ENCODE data around the gene TBCD.

TBCD gene

DNA sequence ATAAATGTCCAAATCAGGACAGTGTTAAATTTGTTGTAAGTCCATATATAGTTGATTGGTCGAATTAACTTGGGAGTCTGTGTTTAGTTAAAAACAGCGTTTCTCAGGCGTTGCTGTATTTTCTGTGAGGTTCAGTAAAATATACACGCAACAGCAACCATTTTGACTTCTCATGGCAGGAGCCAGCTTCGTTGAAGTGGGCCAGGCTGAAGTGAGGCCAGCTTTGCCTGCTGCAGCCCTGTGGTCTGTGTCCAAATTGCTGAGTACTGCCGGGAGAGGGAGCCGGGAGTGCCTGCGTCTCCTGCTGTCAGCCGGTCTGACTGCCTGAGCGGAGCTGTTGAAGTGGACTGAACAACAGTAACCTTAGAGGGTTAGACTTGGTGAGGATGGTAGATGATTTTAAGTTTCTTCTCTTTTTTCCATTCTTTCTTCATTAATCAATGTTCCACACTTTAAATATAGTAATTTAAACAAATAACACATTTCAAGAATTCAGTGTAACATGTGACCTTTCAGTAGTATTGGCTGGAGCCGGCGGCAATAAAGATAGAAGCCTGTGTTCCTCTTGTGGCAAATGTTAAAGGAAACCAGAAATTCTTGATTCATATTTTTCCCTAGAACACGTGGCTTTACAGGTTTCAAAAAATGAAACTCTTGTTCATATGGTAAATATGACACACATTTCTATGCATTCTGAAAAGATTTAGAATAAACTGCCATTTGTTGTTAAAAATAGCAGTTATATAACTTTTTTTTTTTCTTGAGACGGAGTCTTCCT, 124.9 kb downstream of the TBCD start:
- peaks cover 35% of the 10 kb centered on the region for H3K4me1 Mint-ChIP-seq (ENCODE audit: low read depth)
- H3K27me3 Mint-ChIP-seq (ENCODE audit: low read depth) = no peaks in the 10 kb centered on the region
- no peak overlapping the region for H3K4me3 Mint-ChIP-seq
- peaks cover 28% of the 10 kb centered on the region for H3K36me3 Mint-ChIP-seq (ENCODE audit: low read depth)
- no peaks in the 10 kb centered on the region for H3K9me3 Mint-ChIP-seq
- DNase-seq (ENCODE audit: low spot score) = no peak
- H3K27ac Mint-ChIP-seq = no peak overlapping the region

DNA sequence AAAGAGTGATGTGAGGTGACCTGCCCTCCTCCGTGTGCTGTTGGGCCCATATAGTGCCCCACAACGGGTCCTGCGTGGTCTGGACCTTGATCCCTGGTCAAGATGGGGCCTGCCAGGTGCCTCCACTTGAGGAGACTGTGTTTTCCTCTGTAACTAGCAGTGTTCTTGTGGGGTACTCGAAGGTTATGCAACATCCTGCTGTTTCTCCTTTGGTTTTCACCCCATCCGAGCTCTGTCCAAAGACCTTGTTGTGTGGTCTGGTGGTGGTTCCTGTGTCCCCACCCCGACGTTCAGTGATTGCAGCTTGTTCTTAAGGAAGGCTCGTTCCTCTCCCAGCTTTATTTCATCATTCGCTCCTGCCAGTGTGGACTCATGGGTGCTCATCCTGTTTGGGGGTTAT, 126.7 kb downstream of the TBCD start:
- Mint-ChIP-seq H3K27ac (no peak overlapping the region), H3K9me3 (no peaks in the 10 kb centered on the region), H3K36me3 (ENCODE audit: low read depth) (peaks cover 21% of the 10 kb centered on the region), H3K4me3 (no peak overlapping the region), H3K27me3 (ENCODE audit: low read depth) (no peaks in the 10 kb centered on the region), H3K4me1 (ENCODE audit: low read depth) (peaks cover 43% of the 10 kb centered on the region)
- DNase-seq (ENCODE audit: low spot score) = no peak

DNA sequence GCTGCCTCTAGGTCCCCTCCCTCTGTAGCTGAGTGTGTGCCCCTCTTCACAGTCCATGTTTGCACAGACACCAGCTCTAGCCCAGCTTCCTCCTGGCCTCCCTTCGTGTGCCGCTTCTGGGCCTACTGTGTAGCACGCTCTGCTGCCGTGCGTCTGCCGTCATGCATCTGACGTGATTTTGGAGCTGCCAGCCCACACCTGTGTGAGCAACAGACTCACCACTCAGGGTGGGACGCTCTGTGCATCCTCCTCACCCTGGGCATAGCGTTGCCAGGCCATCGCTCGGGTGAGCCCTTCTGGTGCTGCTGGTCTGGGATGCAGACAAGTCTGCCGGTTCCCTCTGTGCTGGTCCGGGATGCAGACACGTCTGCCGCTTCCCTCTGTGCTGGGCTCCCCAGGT, 127.4 kb downstream of the TBCD start:
- Mint-ChIP-seq H3K9me3 (no peaks in the 10 kb centered on the region), H3K27ac (no peak overlapping the region), H3K4me3 (no peak overlapping the region), H3K36me3 (ENCODE audit: low read depth) (peaks cover 21% of the 10 kb centered on the region), H3K27me3 (ENCODE audit: low read depth) (no peaks in the 10 kb centered on the region), H3K4me1 (ENCODE audit: low read depth) (peaks cover 50% of the 10 kb centered on the region)
- DNase-seq (ENCODE audit: low spot score) = no peak

DNA sequence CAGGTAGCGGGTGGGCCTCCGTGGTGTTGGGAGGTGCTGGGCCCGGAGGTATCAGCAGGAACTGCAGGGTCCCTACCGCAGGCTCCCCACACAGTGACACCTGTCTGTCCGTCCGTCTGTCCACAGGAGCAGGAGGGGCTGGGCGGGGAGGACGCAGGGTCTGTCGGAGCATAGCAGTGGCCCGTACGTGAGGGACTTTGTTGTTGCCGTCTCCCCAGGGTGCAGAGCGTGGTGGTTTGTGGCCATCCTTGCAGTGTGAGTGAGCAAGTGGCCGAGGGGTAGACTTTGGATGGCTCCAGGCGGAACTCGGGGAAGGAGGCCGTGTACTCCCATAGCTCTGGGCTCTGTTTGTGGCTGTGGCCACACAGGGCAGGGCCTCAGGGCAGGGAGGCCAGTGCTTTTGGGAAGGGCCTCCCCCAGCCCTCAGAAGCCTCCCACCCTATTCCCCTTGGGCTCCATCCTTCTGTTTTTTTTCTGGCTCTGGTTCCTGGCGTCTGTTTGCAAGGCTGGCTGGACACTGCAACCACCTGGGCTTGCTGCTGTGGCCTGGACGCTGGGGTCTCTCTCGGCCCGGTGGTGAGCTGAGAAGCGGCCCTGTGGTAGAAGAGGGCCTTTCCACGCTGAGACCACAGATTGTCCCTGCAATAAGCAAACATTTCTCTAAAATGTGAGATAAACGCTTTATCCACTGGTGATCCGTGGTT, 128.9 kb downstream of the TBCD start:
- Mint-ChIP-seq H3K9me3 (no peaks in the 10 kb centered on the region), H3K4me3 (no peak overlapping the region), H3K27ac (no peak overlapping the region)

DNA sequence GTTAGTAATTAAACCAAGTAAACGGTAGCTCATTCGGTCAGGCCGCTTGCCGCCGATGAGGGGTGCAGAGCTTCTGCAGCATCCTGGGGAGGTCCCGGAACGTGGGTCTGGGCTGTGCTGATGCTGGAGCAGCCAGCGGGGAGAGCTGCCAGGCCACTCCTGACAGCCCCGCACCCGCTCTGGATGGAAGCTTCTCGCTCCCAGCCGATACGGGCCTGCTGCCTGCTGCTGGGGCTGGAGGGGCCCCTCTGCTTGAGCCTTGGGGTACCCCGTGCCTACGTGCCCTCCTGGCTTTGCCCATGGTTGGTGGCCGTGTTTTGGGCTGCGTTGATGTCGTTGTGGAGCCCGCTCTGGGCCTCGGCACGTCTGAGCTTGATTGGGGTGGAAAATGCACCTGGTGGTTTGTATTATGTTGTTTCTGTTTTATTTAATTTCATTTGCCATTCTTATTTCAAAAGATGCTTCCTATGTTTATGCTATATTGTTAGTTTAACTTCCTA, 129.5 kb downstream of the TBCD start:
- Mint-ChIP-seq H3K36me3 (ENCODE audit: low read depth) (peaks cover 23% of the 10 kb centered on the region), H3K4me1 (ENCODE audit: low read depth) (peaks cover 60% of the 10 kb centered on the region), H3K4me3 (peak overlapping the region; percentile 80), H3K9me3 (no peaks in the 10 kb centered on the region), H3K27ac (peak overlapping the region; percentile 87), H3K27me3 (ENCODE audit: low read depth) (no peaks in the 10 kb centered on the region)
- no peak for DNase-seq (ENCODE audit: low spot score)

More for the DNA sequence above, 128.9 kb downstream of the TBCD start:
- Mint-ChIP-seq H3K36me3 (ENCODE audit: low read depth) (peaks cover 23% of the 10 kb centered on the region), H3K4me1 (ENCODE audit: low read depth) (peaks cover 58% of the 10 kb centered on the region), H3K27me3 (ENCODE audit: low read depth) (no peaks in the 10 kb centered on the region)
- no peak for DNase-seq (ENCODE audit: low spot score)

DNA sequence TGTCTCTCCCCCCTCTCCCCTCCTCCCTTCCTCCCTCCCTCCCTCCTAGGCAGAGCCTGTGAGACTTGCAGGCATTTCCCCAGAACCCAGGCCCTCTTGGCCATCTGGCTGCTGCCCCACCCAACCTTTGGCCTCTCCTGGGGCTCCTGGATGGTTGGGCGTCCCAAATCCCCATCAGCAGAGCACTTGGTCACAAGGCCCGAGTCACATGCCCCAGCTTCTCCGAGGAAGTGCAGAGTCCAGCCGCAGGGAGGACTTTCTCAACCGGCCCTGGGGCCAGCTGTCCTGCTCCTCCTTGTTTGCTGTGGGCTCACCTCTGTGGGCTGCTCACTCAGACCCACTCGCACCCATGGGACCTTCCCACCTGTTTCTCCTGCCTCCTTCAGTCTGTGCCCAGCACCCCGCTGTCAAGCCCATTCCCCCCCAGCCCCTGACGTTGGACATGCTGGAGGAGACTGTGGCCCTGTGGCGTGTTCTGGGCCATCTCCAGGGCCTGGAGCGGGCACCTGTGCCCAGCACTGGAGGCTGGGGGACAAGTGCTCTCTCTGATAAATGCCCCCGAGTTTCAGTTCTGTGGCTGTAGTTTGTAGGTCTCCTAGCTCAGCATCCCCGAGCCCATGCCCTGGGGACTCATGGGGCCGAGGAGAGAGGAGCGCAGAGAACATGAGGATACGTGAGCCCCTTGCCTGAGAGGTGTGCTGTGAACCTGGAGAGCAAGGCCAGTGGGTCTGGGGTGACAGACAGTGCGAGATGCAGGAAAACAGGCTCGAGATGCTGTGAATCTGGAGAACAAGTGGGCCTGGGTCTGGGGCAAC, 130.2 kb downstream of the TBCD start:
- Mint-ChIP-seq H3K4me1 (ENCODE audit: low read depth) (peaks cover 55% of the 10 kb centered on the region), H3K9me3 (no peaks in the 10 kb centered on the region), H3K27me3 (ENCODE audit: low read depth) (no peaks in the 10 kb centered on the region), H3K27ac (peak overlapping the region; percentile 87), H3K36me3 (ENCODE audit: low read depth) (peaks cover 27% of the 10 kb centered on the region), H3K4me3 (peak overlapping the region; percentile 80)
- DNase-seq (ENCODE audit: low spot score) = no peak

DNA sequence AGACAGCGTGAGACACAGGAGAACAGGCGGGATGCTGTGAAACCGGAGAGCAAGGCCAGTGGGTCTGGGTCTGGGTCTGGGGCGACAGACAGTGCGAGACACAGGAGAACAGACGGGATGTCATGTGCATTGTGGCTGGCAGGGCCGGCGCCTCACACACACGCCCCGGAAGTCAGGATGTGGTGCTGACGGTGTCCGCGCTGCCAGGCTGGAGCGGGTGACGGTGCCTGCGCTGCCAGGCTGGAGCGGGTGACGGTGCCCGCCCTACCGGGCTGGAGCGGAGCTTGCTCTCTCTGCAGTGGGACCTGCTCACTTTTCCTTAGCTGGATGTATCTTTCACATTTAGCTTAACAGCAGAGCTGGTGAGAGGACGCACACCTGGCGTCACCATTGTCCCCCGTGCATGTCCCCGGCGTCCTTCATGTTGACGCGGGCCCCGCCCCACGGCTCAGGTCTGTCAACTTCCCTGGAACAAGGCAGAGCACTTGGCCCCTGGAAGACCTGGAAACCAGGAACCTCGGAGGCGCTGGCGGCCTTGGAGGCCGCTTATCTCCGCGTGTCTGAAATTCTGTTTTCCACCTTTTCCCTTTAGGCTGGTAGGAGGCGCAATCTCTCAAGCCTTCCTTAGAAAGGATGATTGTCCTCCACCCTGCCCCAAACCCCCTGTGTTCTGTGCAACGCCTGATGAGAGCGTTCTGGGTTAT, 131.0 kb downstream of the TBCD start:
- DNase-seq (ENCODE audit: low spot score) = peak; percentile 68
- peak overlapping the region; percentile 80 for H3K4me3 Mint-ChIP-seq
- peak overlapping the region; percentile 87 for H3K27ac Mint-ChIP-seq
- peaks cover 34% of the 10 kb centered on the region for H3K36me3 Mint-ChIP-seq (ENCODE audit: low read depth)
- no peaks in the 10 kb centered on the region for H3K27me3 Mint-ChIP-seq (ENCODE audit: low read depth)
- no peaks in the 10 kb centered on the region for H3K9me3 Mint-ChIP-seq
- peaks cover 61% of the 10 kb centered on the region for H3K4me1 Mint-ChIP-seq (ENCODE audit: low read depth)

DNA sequence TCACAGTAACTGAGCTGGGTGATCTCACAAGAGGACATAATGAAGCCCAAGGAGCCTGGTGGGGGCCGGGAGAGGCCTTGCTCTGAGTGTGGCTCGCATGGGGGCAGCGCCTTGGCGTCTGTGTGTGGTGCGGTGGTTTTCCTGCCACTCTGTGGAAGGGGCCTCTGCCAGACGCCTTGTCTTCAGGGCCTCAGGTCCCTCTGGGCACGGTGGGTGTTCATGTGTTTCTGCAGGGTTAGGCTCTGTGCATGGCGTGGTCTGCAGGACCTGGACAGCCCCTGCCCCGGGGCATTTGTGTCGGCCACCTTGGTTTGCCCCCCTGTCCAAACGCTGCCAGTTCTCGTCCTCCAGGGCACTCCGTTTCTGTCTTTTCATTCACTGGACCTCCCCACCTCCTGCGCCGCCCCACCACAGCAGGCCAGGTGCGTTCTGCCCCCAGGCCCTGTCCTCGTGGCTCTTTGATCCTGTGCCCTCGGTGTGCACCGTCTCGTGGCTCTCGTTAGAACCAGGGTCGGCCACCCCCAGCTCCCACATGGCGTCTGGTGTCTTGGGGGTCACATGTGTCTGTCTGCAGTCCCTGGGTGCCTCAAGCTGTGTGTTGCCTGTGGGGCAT, 131.7 kb downstream of the TBCD start:
- Mint-ChIP-seq H3K36me3 (ENCODE audit: low read depth) (peaks cover 34% of the 10 kb centered on the region), H3K4me3 (peak overlapping the region; percentile 69), H3K27me3 (ENCODE audit: low read depth) (no peaks in the 10 kb centered on the region), H3K27ac (peak overlapping the region; percentile 97), H3K4me1 (ENCODE audit: low read depth) (peaks cover 57% of the 10 kb centered on the region), H3K9me3 (no peaks in the 10 kb centered on the region)
- DNase-seq (ENCODE audit: low spot score) = no peak

DNA sequence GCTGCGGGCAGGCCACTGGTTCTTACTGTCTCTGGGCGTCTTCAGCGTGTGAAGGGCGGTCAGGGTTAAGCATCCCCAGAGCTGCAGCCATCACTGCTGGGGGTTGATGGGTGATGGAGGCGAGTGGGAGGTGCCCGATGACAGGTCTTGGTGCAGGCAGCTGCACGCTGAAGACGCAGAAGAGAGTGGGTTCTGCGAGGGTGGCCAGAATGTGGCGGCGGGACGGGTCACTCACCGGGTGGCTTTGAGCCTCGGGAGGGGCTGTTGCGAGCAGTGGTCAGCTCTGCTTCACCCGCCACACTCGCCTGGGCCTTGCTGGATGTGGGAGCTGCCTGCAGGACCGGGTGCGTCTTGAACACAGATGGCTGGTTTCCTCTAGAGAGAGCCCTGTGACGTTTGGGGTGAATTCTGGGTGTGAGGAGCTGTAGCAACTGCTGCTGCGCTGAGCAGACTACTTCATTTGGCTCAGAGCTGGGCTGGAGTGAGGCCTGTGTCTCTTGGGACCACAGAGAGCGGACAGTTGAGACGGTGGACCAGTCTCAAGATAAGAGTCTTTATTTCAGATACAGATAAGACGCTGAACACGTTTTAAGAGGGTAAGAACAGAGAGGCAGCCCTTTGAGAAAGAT, 132.6 kb downstream of the TBCD start:
- DNase-seq (ENCODE audit: low spot score) = no peak
- Mint-ChIP-seq H3K36me3 (ENCODE audit: low read depth) (peaks cover 26% of the 10 kb centered on the region), H3K4me1 (ENCODE audit: low read depth) (peaks cover 54% of the 10 kb centered on the region), H3K4me3 (peak overlapping the region; percentile 82), H3K9me3 (no peaks in the 10 kb centered on the region), H3K27ac (peak overlapping the region; percentile 97), H3K27me3 (ENCODE audit: low read depth) (no peaks in the 10 kb centered on the region)

DNA sequence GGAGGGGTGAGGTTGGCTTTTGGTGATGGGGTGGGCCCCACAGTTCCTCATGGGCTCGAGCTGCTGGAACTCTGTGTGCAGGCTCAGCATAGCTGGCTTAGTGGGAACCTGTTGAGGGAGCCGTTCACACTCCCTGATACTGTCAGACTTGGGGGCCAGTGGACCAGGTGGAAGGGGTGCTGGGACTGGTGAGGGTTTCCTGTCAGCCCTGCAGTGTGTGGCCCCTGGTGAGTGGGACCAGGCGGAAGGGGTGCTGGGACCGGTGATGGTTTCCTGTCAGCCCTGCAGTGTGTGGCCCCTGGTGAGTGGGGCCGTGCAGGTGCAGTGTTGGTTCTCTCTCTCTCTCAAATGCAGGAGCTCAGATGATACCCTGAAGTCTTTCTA, 133.1 kb downstream of the TBCD start:
- Mint-ChIP-seq H3K4me3 (peak overlapping the region; percentile 82), H3K27me3 (ENCODE audit: low read depth) (no peaks in the 10 kb centered on the region)
- DNase-seq (ENCODE audit: low spot score) = no peak

DNA sequence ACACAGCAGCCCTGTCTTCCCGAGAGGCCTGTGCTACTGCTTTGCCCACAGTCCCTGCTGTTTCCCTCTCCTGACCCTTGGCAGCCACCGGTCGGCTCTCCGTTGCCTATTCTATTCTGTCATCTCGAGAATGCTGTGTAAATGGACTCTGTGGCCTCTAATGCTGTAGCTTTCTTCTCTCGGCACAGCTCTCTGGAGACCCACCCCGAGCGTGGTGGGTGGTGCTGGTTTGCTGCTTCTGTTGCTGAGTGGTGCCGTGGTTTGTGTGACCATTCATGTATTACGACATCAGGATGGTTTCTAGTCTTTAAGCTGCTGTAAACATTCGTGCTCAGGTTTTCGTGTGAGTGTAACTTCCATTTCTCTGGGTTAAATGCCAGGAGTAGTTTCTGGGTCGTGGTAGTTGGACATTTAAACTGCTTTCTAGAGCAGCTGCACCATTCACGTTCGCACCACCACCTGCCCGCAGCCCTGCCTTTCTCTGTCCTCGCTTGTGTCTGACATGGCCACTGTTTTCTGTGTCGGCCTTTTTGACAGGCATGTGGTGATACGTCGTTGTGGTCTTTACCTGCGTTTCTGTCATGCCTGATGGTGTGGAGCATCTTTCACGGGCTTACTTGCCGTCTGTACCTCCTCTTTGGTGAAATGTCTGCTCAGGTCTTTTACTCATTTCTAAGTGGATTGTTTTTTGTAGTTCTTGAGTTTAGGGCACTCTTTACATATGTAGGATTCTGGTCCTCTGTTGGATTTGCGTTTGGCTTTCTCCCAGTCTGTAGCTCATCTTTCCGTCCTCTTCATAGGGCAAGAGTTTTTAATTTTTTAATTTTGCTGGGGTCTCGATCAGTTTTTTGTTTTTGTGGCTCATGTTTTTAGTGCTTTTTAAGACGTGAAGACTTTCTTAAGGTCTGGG, 135.6 kb downstream of the TBCD start:
- Mint-ChIP-seq H3K4me3 (peak overlapping the region; percentile 54), H3K27ac (peak overlapping the region; percentile 71), H3K36me3 (ENCODE audit: low read depth) (peaks cover 32% of the 10 kb centered on the region), H3K9me3 (no peaks in the 10 kb centered on the region), H3K4me1 (ENCODE audit: low read depth) (peaks cover 50% of the 10 kb centered on the region), H3K27me3 (ENCODE audit: low read depth) (no peaks in the 10 kb centered on the region)
- no peak for DNase-seq (ENCODE audit: low spot score)

More for the DNA sequence above, 133.1 kb downstream of the TBCD start:
- H3K27ac Mint-ChIP-seq = peak overlapping the region; percentile 97
- peaks cover 53% of the 10 kb centered on the region for H3K4me1 Mint-ChIP-seq (ENCODE audit: low read depth)
- H3K9me3 Mint-ChIP-seq = no peaks in the 10 kb centered on the region
- H3K36me3 Mint-ChIP-seq (ENCODE audit: low read depth) = peaks cover 27% of the 10 kb centered on the region
